GM18520 (cell line): ENCODE measurements around the gene ZNF470.

Experiments used
- ATAC-seq: cut with Tn5 transposase; IDR thresholded peaks from one replicate; pipeline ENCODE4 v1.9.1; 2021; ENCODE audit not compliant: unreplicated experiment

ZNF470 gene

GRCh38 chr19:56608274-56608964 is 41.2 kb downstream of the ZNF470 start:
- no peak for ATAC-seq

- no peak for ATAC-seq
Measured at GRCh38 chr19:56611288-56611687, 44.0 kb downstream of the ZNF470 start.

- ATAC-seq, result no peak
Measured at GRCh38 chr19:56612737-56613136, 45.5 kb downstream of the ZNF470 start.

GRCh38 chr19:56613639-56614038 is 46.4 kb downstream of the ZNF470 start:
- no peak for ATAC-seq

- ATAC-seq, result no peak
Measured at GRCh38 chr19:56617531-56617930, 50.3 kb downstream of the ZNF470 start.

GRCh38 chr19:56619121-56619520 is 51.9 kb downstream of the ZNF470 start:
- no peak for ATAC-seq

- ATAC-seq, result no peak
Measured at GRCh38 chr19:56622374-56622773, 55.1 kb downstream of the ZNF470 start.

GRCh38 chr19:56623006-56623405 is 55.7 kb downstream of the ZNF470 start:
- ATAC-seq, result no peak

- ATAC-seq, result no peak
Measured at GRCh38 chr19:56625708-56626107, 58.4 kb downstream of the ZNF470 start.

GRCh38 chr19:56633021-56633420 is 65.8 kb downstream of the ZNF470 start:
- no peak for ATAC-seq

- ATAC-seq, result no peak
Measured at GRCh38 chr19:56637976-56638555, 70.8 kb downstream of the ZNF470 start.
